ENCODE data around the gene MTG1. TPM values are rescaled to one million over a fixed set of nuclear protein-coding genes. Genes with fewer than 3 reads are reported as not detected.
"Not testable (repeated sequence)": the region's sequence is repeated elsewhere in the genome, so short reads cannot be mapped to it uniquely, and the experiment has no call there.

MTG1 gene
- total RNA-seq, 4 donors from 2014 or later, result 24.6 to 32.8 (median 27.1) TPM

DNA sequence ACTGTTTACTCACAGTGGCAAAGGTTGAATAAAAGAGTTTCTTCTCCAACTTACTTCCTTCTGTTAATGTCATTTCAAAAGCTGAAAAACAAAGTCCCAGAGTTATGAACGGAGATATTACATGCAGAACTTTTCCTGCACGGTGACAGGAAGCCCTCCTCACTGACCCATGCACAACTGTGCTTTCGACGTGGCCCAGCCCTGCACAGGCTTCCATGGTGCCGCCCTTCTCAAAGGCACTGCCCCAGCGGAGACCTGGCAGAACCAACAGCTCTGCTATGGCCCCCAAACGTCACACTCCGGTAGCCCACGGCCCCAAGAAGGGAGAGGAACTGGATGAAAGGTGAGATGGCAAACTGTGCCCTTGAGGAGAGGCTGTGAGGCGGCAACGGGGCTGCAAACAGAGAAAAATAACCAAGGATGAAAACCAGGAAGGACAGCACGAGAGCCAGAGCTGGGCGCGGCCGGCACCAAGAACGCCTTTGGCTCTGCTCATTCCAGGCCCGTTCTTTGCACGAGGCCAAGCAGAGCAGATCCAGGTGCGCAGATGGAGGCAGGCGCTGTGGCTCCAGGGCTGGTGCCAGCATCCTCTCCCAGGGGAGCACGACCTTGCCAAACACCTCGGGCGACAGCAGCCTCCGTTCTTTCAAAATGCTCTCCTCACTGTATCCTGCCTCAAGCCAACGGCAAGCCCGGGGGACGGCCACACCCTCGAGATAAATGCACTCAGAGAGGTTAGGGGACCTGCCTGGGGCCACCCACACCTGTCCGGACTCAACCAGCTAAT lies 29.1 kb upstream of the MTG1 start:
- Histone ChIP-seq H3K9me3 (peaks cover 0 to 5% (median 0%) of the 10 kb centered on the region in 3 donors), H3K36me3 (peaks cover 15 to 86% (median 28%) of the 10 kb centered on the region in 3 donors), H3K27ac (peak overlapping the region in 3 of 4 donors; percentile 32 to 76 (median 70)), H3K4me1 (peaks cover 0 to 36% (median 4%) of the 10 kb centered on the region in 3 donors), H3K27me3 (no peaks in the 10 kb centered on the region), H3K4me3 (no peak overlapping the region)
- TF ChIP-seq POLR2A (IDR thresholded peaks at IDR 0.05), result no peak
- TF ChIP-seq, protein P1, sequence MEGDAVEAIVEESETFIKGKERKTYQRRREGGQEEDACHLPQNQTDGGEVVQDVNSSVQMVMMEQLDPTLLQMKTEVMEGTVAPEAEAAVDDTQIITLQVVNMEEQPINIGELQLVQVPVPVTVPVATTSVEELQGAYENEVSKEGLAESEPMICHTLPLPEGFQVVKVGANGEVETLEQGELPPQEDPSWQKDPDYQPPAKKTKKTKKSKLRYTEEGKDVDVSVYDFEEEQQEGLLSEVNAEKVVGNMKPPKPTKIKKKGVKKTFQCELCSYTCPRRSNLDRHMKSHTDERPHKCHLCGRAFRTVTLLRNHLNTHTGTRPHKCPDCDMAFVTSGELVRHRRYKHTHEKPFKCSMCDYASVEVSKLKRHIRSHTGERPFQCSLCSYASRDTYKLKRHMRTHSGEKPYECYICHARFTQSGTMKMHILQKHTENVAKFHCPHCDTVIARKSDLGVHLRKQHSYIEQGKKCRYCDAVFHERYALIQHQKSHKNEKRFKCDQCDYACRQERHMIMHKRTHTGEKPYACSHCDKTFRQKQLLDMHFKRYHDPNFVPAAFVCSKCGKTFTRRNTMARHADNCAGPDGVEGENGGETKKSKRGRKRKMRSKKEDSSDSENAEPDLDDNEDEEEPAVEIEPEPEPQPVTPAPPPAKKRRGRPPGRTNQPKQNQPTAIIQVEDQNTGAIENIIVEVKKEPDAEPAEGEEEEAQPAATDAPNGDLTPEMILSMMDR (IDR thresholded peaks at IDR 0.05), result no peak
- intact Hi-C loops (cut with DNase I), result no loop called here
- 42 to 54% methylated on average over 9 to 19 of the region's 29 CpGs for WGBS, 2 donors
- no peak for DNase-seq

- intact Hi-C loops (cut with DNase I), result no loop called here
- Histone ChIP-seq H3K9me3 (peaks cover 0 to 5% (median 0%) of the 10 kb centered on the region in 3 donors), H3K4me3 (no peak overlapping the region), H3K27me3 (no peaks in the 10 kb centered on the region), H3K4me1 (peaks cover 0 to 29% (median 4%) of the 10 kb centered on the region in 3 donors), H3K36me3 (peaks cover 21 to 94% (median 28%) of the 10 kb centered on the region in 3 donors), H3K27ac (peak overlapping the region in 3 of 4 donors; percentile 32 to 76 (median 70))
- 57 to 66% methylated on average over 5 to 9 of the region's 13 CpGs for WGBS, 2 donors
- DNase-seq, result no peak
- no peak for TF ChIP-seq POLR2A (IDR thresholded peaks at IDR 0.05)
- TF ChIP-seq, protein P1 (IDR thresholded peaks at IDR 0.05), result no peak
Measured at GRCh38 chr10:133365461-133366129, 28.4 kb upstream of the MTG1 start.

GRCh38 chr10:133366130-133366478 lies 27.9 kb upstream of the MTG1 start:
- intact Hi-C loops (cut with DNase I), result no loop called here
- Histone ChIP-seq H3K4me1 (peaks cover 0 to 25% (median 4%) of the 10 kb centered on the region in 3 donors), H3K9me3 (peaks cover 0 to 3% (median 0%) of the 10 kb centered on the region in 3 donors), H3K4me3 (no peak overlapping the region), H3K27me3 (no peaks in the 10 kb centered on the region), H3K36me3 (peaks cover 21 to 99% (median 28%) of the 10 kb centered on the region in 3 donors), H3K27ac (no peak overlapping the region)
- no peak for DNase-seq
- TF ChIP-seq, protein P1 (IDR thresholded peaks at IDR 0.05), result no peak
- TF ChIP-seq POLR2A (IDR thresholded peaks at IDR 0.05), result no peak
- 83 to 89% methylated on average over 3 to 10 of the region's 17 CpGs for WGBS, 2 donors

DNA sequence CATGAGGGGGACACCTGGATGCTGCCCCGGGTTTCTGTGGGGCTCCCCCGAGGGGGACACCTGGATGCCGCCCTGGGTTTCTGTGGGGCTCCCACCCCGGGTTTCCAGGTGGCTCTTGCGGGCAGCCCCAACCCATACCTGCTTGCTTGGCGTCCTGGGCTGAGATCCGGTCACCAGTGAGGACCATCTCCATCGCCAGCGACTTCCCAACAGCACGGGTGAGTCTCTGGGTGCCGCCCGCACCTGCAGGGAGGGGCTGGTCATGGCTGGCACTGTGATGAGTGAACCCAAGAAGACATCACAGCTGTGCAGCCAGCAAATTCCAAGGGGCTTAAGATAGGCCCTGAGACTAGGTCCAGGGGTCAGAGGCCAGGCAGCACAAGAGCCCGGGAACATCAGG lies 27.2 kb upstream of the MTG1 start:
- H3K9me3 ChIP-seq, result no peaks in the 10 kb centered on the region
- peaks cover 21 to 100% (median 28%) of the 10 kb centered on the region in 3 donors for H3K36me3 ChIP-seq
- no peak for DNase-seq
- intact Hi-C loops (cut with DNase I), result no loop called here
- H3K27me3 ChIP-seq, result no peaks in the 10 kb centered on the region
- H3K4me3 ChIP-seq, result no peak overlapping the region
- no peak overlapping the region for H3K27ac ChIP-seq
- WGBS, 2 donors, result 90% methylated on average over 2 of the region's 13 CpGs; no CpG with 5 or more reads in 1 of the 2 donors
- H3K4me1 ChIP-seq, result peaks cover 0 to 30% (median 4%) of the 10 kb centered on the region in 3 donors
- TF ChIP-seq POLR2A (IDR thresholded peaks at IDR 0.05), result no peak
- TF ChIP-seq, protein P1 (IDR thresholded peaks at IDR 0.05), result no peak

DNA sequence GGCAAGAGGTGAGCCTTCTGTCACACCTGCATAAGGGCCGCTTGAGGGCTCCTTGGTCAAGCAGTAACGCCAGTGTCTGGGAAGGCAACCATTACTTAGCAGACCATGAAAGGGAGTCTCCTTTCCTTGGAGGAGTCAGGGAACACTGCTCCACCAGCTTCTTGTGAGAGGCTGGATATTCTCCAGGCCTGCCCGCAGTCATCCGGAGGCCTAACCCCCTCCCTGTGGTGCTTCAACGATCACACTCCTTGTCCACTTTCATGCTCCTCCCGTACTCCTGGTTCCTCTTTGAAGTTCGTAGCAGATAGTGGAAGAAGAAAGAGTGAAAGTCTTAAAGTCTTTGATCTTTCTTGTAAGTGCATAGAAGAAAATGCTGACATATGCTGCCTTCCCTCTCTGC lies 26.5 kb upstream of the MTG1 start:
- intact Hi-C loops (cut with DNase I); DNase-seq; H3K27me3 ChIP-seq; H3K9me3 ChIP-seq; H3K4me3 ChIP-seq; H3K27ac ChIP-seq: not testable (repeated sequence)
- Histone ChIP-seq H3K4me1 (peaks cover 7 to 37% (median 9%) of the 10 kb centered on the region in 3 donors), H3K36me3 (peaks cover 21 to 93% (median 28%) of the 10 kb centered on the region in 3 donors)
- WGBS, 2 donors, result no CpG with 5 or more reads among the region's 7 CpGs

All from esophagus squamous epithelium (tissue), 5 donors.